Activated naive CD8-positive, alpha-beta T cell treated with anti-CD3 and anti-CD28 coated beads for 36 hours (primary cell): ENCODE measurements around the gene DNAAF6. TPM values are rescaled to one million over a fixed set of nuclear protein-coding genes. Genes with fewer than 3 reads are reported as not detected.

Experiments used
- DNase-seq: peaks from one replicate; pipeline ENCODE4 v3.0.0; 2021
- H3K27ac Mint-ChIP-seq: one replicate; pipeline ENCODE4 v1.8.0; 2022; ENCODE audit warnings: mild to moderate bottlenecking, moderate library complexity, mixed read lengths
- H3K27me3 Mint-ChIP-seq: one replicate; pipeline ENCODE4 v1.8.0; 2022; ENCODE audit warnings: mild to moderate bottlenecking, mixed read lengths
- H3K36me3 Mint-ChIP-seq: one replicate; pipeline ENCODE4 v1.8.0; 2021; ENCODE audit warnings: mild to moderate bottlenecking, mixed read lengths
- H3K4me1 Mint-ChIP-seq: one replicate; pipeline ENCODE4 v1.8.0; 2021; ENCODE audit warnings: mixed read lengths
- H3K4me3 Mint-ChIP-seq: one replicate; pipeline ENCODE4 v1.8.0; 2022; ENCODE audit warnings: mild to moderate bottlenecking, moderate library complexity, mixed read lengths
- H3K9me3 Mint-ChIP-seq: one replicate; pipeline ENCODE4 v1.8.0; 2022; ENCODE audit warnings: mixed read lengths
- total RNA-seq, 2 experiments: library from RNA; stranded (reverse); gene quantifications; one replicate each; pipeline ENCODE4 v1.2.3, GENCODE V29; 2021

Gene DNAAF6
- total RNA-seq, 2 experiments from 2014 or later, result not detected

GRCh38 chrX:107227780-107228485 is 21.5 kb downstream of the DNAAF6 start:
- no peak overlapping the region for H3K27ac Mint-ChIP-seq
- no peaks in the 10 kb centered on the region for H3K4me1 Mint-ChIP-seq
- H3K4me3 Mint-ChIP-seq, result no peak overlapping the region
- H3K9me3 Mint-ChIP-seq, result no peaks in the 10 kb centered on the region
- H3K36me3 Mint-ChIP-seq, result no peaks in the 10 kb centered on the region
- no peak for DNase-seq
- H3K27me3 Mint-ChIP-seq, result no peaks in the 10 kb centered on the region

DNA sequence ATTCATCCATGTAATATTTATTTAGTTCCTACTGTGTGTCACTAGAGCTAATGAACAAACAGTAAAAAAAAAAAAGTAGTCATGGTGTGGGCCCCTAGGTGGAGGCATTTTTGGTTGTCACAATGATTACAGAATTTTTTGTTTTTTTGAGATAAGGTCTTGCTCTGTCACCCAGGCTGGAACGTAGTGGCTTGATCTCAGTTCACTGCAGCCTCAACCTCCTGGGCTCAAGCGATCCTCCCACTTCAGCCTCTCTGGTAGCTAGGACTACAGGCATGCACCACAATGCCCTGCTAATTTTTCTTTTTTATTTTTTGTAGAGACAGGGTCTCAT is 22.0 kb downstream of the DNAAF6 start:
- H3K4me1 Mint-ChIP-seq, result no peaks in the 10 kb centered on the region
- H3K27ac Mint-ChIP-seq, result no peak overlapping the region
- H3K9me3 Mint-ChIP-seq, result no peaks in the 10 kb centered on the region
- no peak for DNase-seq
- no peaks in the 10 kb centered on the region for H3K27me3 Mint-ChIP-seq
- no peak overlapping the region for H3K4me3 Mint-ChIP-seq
- H3K36me3 Mint-ChIP-seq, result no peaks in the 10 kb centered on the region

DNA sequence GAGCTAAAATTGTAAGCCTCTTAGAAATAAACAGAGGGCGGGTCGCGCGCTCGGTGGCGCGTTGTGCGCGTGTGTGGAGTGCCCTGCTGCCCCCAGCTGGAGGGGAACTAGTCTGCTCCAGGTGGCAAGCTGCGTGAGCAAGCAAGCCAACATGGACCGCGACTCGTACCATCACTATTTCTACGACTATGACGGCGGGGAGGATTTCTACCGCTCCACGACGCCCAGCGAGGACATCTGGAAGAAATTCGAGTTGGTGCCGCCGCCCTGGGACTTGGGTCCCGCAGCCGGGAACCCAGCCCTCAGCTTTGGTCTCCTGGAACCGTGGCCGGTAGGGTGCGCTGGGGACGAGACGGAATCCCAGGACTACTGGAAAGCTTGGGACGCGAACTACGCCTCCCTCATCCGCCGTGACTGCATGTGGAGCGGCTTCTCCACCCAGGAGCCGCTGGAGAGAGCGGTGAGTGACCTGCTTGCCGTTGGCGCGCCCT is 66.1 kb downstream of the DNAAF6 start:
- DNase-seq, result peak; percentile 12
- Mint-ChIP-seq H3K27ac (no peak overlapping the region), H3K9me3 (peaks cover 2% of the 10 kb centered on the region), H3K36me3 (no peaks in the 10 kb centered on the region), H3K4me3 (peak overlapping the region; percentile 18), H3K27me3 (peaks cover 23% of the 10 kb centered on the region), H3K4me1 (no peaks in the 10 kb centered on the region)

DNA sequence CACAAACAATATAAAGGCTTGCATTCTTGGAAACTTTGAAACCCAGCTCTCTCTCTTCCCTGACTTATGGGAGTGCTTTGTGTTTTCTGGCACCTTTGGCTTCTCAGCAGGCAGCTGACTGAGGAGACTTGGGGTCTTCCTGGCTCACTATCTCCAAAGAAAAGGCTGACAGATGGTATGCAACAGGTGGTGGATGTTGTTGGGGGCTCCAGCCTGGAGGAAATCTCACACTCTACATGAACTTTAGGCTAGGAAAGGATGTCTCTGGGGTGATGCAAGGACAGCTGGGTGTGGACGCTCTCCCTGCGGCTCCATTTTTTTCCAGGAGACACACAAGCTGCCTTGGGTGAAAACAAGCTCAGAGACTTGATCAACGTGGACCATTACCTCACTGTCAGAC is 67.4 kb downstream of the DNAAF6 start:
- Mint-ChIP-seq H3K36me3 (no peaks in the 10 kb centered on the region), H3K27me3 (peaks cover 23% of the 10 kb centered on the region), H3K9me3 (peaks cover 2% of the 10 kb centered on the region), H3K4me3 (no peak overlapping the region), H3K27ac (no peak overlapping the region), H3K4me1 (no peaks in the 10 kb centered on the region)
- no peak for DNase-seq

- no peak overlapping the region for H3K4me3 Mint-ChIP-seq
- no peak for DNase-seq
- no peaks in the 10 kb centered on the region for H3K9me3 Mint-ChIP-seq
- H3K4me1 Mint-ChIP-seq, result no peaks in the 10 kb centered on the region
- no peak overlapping the region for H3K27ac Mint-ChIP-seq
- H3K36me3 Mint-ChIP-seq, result no peaks in the 10 kb centered on the region
- peaks cover 4% of the 10 kb centered on the region for H3K27me3 Mint-ChIP-seq
Observed at GRCh38 chrX:107288676-107289075, 82.3 kb downstream of the DNAAF6 start.

DNA sequence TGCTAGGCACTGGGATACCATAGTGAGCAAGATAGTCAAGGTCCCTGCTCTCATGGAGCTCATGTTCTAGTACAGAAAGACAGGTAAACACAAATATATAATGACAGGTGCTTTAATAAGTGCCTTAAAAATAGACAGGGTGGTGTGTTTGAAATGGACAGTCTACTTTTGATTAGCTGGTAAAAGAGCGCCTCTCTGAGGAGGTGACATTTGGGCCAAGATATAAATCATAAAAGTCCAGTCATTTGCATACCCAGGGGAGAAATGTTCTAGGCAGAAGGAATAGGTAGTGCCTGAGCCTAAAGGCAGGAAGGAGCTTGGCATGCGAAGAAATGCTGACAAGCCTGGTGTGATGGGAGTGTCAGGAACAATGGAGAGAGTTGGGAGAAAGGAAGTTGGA is 83.6 kb downstream of the DNAAF6 start:
- no peak for DNase-seq
- Mint-ChIP-seq H3K9me3 (no peaks in the 10 kb centered on the region), H3K27ac (no peak overlapping the region), H3K4me3 (no peak overlapping the region), H3K4me1 (no peaks in the 10 kb centered on the region), H3K36me3 (no peaks in the 10 kb centered on the region), H3K27me3 (peaks cover 4% of the 10 kb centered on the region)

DNA sequence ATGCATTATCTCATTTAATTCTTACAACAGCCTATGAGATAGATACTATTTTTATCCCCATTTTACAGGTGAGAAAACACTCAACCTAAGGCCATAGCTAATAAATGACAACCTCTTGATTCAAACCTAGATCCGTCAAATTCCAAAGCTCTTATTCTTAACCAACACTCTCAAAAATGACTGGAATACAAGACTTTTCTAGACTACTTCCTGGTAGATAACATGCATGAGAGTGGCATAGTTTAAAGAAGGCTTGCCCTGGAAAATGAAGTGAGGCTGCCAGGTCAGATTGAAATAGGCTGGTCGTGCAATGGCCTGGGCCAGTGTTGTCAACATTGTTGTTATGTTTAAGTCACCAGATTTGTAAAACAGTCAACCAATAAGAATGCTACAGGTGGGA is 86.6 kb downstream of the DNAAF6 start:
- H3K27me3 Mint-ChIP-seq, result peaks cover 6% of the 10 kb centered on the region
- H3K4me3 Mint-ChIP-seq, result no peak overlapping the region
- DNase-seq, result no peak

More for the DNA sequence above, 86.6 kb downstream of the DNAAF6 start:
- no peaks in the 10 kb centered on the region for H3K36me3 Mint-ChIP-seq
- no peaks in the 10 kb centered on the region for H3K4me1 Mint-ChIP-seq
- no peak overlapping the region for H3K27ac Mint-ChIP-seq
- H3K9me3 Mint-ChIP-seq, result no peaks in the 10 kb centered on the region

Other genes starting within 250 kb of the DNAAF6 start
- 1 to 10 TPM; 8.8 to 9.4 TPM for gene MORC4, start 206.4 kb upstream of the DNAAF6 start, total RNA-seq
- gene RBM41, start 87.8 kb upstream of the DNAAF6 start, total RNA-seq, result 10 to 100 TPM; 12.6 to 15.3 TPM
- gene NUP62CL, start 178 bp upstream of the DNAAF6 start, total RNA-seq, result 1 to 10 TPM; 2.5 to 3.6 TPM
- gene FRMPD3, start 243.0 kb downstream of the DNAAF6 start, total RNA-seq, result not detected